HG03575 (cell line): ENCODE data around the gene OR10AD1.
"Not testable (repeated sequence)": the region's sequence is repeated elsewhere in the genome, so short reads cannot be mapped to it uniquely, and the experiment has no call there.

Experiments used
- ATAC-seq: cut with Tn5 transposase; IDR thresholded peaks from one replicate; pipeline ENCODE4 v1.9.1; 2021; ENCODE audit not compliant: unreplicated experiment, insufficient number of reproducible peaks, low FRiP score; ENCODE audit errors: extremely low read depth

The OR10AD1 gene

GRCh38 chr12:48169011-48169410 is 34.1 kb downstream of the OR10AD1 start:
- ATAC-seq = no peak

- no peak for ATAC-seq
Observed at GRCh38 chr12:48165089-48165981, 37.8 kb downstream of the OR10AD1 start.

GRCh38 chr12:48164451-48164850 is 38.6 kb downstream of the OR10AD1 start:
- no peak for ATAC-seq

GRCh38 chr12:48163150-48163747 is 39.8 kb downstream of the OR10AD1 start:
- no peak for ATAC-seq

- ATAC-seq = no peak
Observed at GRCh38 chr12:48160807-48161206, 42.3 kb downstream of the OR10AD1 start.

- no peak for ATAC-seq
Observed at GRCh38 chr12:48160046-48160445, 43.0 kb downstream of the OR10AD1 start.

GRCh38 chr12:48157889-48158370 is 45.2 kb downstream of the OR10AD1 start:
- ATAC-seq = peak; percentile 10

- ATAC-seq = peak; percentile 72
Observed at GRCh38 chr12:48157018-48157888, 45.8 kb downstream of the OR10AD1 start, which contains the start of gene ASB8. TSS of gene ASB8 (minus strand) at chr12:48157515. CDS start at chr12:48153496, 4,019 bp downstream.

- no peak for ATAC-seq
Observed at GRCh38 chr12:48156652-48157017, 46.5 kb downstream of the OR10AD1 start.

- not testable (repeated sequence) for ATAC-seq
Observed at GRCh38 chr12:48155786-48156185, 47.3 kb downstream of the OR10AD1 start.
